ENCODE data around the gene CASP10. TPM values are rescaled to one million over a fixed set of nuclear protein-coding genes. Genes with fewer than 3 reads are reported as not detected.

CASP10 gene
- total RNA-seq, 4 donors from 2014 or later: 9.0 to 22.0 (median 15.0) TPM

DNA sequence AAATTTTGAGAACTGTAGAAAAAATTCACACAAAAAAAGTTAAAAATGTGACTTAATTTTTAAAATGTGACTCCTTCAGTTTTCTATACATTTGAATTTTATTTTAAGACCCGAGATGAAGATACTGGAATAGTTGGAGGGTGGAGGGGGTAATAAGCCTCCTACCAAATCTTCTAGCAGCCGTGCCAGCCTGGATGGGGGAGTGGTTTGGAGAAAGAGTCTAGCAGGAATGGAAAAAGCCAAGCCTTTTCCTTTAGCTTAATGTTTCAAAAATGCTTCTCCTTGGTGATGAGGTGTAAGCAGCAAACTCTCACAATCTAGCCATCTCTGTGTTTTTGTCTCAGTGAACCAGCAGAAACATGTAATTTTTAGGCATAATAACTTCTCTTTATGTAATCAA is 92.1 kb downstream of the CASP10 start:
- Histone ChIP-seq H3K27me3 (no peaks in the 10 kb centered on the region), H3K27ac (no peak overlapping the region), H3K4me3 (no peak overlapping the region), H3K9me3 (no peaks in the 10 kb centered on the region), H3K4me1 (peaks cover 0 to 25% (median 0%) of the 10 kb centered on the region in 3 donors), H3K36me3 (peaks cover 3 to 95% (median 14%) of the 10 kb centered on the region in 3 donors)
- intact Hi-C loops (cut with DNase I): no loop called here
- 74 to 93% methylated on average over 2 of the region's 2 CpGs for WGBS, 2 donors
- no peak for DNase-seq
- TF ChIP-seq, protein P1, sequence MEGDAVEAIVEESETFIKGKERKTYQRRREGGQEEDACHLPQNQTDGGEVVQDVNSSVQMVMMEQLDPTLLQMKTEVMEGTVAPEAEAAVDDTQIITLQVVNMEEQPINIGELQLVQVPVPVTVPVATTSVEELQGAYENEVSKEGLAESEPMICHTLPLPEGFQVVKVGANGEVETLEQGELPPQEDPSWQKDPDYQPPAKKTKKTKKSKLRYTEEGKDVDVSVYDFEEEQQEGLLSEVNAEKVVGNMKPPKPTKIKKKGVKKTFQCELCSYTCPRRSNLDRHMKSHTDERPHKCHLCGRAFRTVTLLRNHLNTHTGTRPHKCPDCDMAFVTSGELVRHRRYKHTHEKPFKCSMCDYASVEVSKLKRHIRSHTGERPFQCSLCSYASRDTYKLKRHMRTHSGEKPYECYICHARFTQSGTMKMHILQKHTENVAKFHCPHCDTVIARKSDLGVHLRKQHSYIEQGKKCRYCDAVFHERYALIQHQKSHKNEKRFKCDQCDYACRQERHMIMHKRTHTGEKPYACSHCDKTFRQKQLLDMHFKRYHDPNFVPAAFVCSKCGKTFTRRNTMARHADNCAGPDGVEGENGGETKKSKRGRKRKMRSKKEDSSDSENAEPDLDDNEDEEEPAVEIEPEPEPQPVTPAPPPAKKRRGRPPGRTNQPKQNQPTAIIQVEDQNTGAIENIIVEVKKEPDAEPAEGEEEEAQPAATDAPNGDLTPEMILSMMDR (IDR thresholded peaks at IDR 0.05): no peak
- TF ChIP-seq POLR2A (IDR thresholded peaks at IDR 0.05): no peak

DNA sequence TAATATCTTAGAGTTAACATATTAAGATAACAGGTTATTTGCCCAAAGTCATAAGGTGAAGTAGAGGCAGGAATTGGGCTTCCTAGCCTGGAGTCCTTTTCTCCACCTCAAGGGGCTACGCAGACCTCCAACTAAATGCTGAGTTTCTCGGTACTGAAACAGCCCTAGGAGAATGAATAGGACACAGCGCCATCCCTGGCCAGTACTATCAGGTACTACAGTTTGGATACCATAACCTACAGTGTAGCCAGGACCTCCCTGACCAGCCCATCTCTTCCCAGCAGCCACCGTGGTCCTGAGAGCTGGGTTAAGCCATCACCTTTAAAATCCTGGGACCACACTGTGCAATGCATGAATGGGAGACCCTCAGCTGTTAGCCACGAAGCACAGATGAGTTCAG is 93.0 kb downstream of the CASP10 start:
- peaks cover 3 to 86% (median 14%) of the 10 kb centered on the region in 3 donors for H3K36me3 ChIP-seq
- TF ChIP-seq, protein P1 (IDR thresholded peaks at IDR 0.05): no peak
- no peak for TF ChIP-seq POLR2A (IDR thresholded peaks at IDR 0.05)
- no peak overlapping the region for H3K27ac ChIP-seq
- 86 to 88% methylated on average over 3 to 4 of the region's 5 CpGs for WGBS, 2 donors
- no peak overlapping the region for H3K4me3 ChIP-seq
- H3K4me1 ChIP-seq: peaks cover 0 to 33% (median 0%) of the 10 kb centered on the region in 3 donors
- intact Hi-C loops (cut with DNase I): no loop called here
- no peaks in the 10 kb centered on the region for H3K9me3 ChIP-seq
- DNase-seq: no peak
- no peaks in the 10 kb centered on the region for H3K27me3 ChIP-seq

DNA sequence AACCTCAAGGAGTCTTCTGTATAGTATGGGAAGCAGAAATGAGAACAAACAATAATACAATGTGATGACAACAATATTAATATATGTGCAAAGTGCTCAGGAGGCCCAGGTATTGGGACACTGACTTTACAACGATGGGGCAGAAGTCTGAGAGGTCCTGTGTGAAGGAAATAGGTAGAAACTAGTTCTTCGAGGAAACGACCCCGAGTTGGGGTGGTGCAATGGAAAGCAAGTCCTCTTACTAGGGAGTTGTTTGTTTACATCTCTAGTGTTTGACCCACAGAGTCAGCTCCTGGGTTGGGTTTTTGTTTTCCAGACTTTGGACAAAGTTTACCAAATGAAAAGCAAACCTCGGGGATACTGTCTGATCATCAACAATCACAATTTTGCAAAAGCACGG is 93.6 kb downstream of the CASP10 start:
- no peaks in the 10 kb centered on the region for H3K27me3 ChIP-seq

More for the DNA sequence above, 93.6 kb downstream of the CASP10 start:
- H3K27ac ChIP-seq: no peak overlapping the region
- 86 to 92% methylated on average over 6 of the region's 6 CpGs for WGBS, 2 donors
- no peak for DNase-seq
- TF ChIP-seq, protein P1 (IDR thresholded peaks at IDR 0.05): no peak
- no peak for TF ChIP-seq POLR2A (IDR thresholded peaks at IDR 0.05)
- intact Hi-C loops (cut with DNase I): no loop called here
- no peaks in the 10 kb centered on the region for H3K9me3 ChIP-seq
- peaks cover 3 to 81% (median 14%) of the 10 kb centered on the region in 3 donors for H3K36me3 ChIP-seq
- H3K4me1 ChIP-seq: peaks cover 0 to 33% (median 0%) of the 10 kb centered on the region in 3 donors
- no peak overlapping the region for H3K4me3 ChIP-seq

Small RNA genes within 50 kb of the gene (small RNA-seq; reads per million reads assigned to genes)
- gene AC007283.2: 0 reads per million in 4 donors
- 0 to 0.15 (median 0) reads per million in 4 donors for gene MTND4LP13
- gene RNU7-45P: 0 reads per million in 4 donors

Other genes starting within 250 kb of the CASP10 start
- gene ORC2, start 219.5 kb upstream of the CASP10 start, total RNA-seq: 10 to 100 TPM in 3 of 4 donors, 1 to 10 TPM in 1; 6.2 to 22.5 (median 12.9) TPM
- 10 to 100 TPM in 2 of 4 donors, 1 to 10 TPM in 2; 9.1 to 20.7 (median 11.2) TPM for gene HYCC2, start 111.5 kb upstream of the CASP10 start, total RNA-seq
- 100 to 1,000 TPM in 1 of 4 donors, 10 to 100 TPM in 3; 63.6 to 111 (median 77.3) TPM for gene NDUFB3, start 111.1 kb upstream of the CASP10 start, total RNA-seq
- gene CFLAR, start 67.0 kb upstream of the CASP10 start, total RNA-seq: 100 to 1,000 TPM in 2 of 4 donors, 10 to 100 TPM in 2; 71.9 to 132 (median 114) TPM
- 10 to 100 TPM; 13.8 to 28.2 (median 22.8) TPM for gene CASP8, start 77.4 kb downstream of the CASP10 start, total RNA-seq
- gene FLACC1, start 174.2 kb downstream of the CASP10 start, total RNA-seq: 1 to 10 TPM in 1 of 4 donors, under 1 TPM in 3; 0.19 to 5.1 (median 0.52) TPM

All from esophagus squamous epithelium (tissue), 5 donors.